AG09309 (cell line): ENCODE measurements around the gene PTPRE.

Experiments used
- DNase-seq: peaks from one replicate; pipeline ENCODE4 v3.0.0-alpha.2; 2010; ENCODE audit warnings: low read depth
- H3K4me3 ChIP-seq: 2 replicates; pipeline ENCODE4 v1.5.1; 2011; ENCODE audit warnings: mild to moderate bottlenecking, low read depth, low read length, moderate library complexity; ENCODE audit not compliant: control insufficient read depth
- CTCF ChIP-seq: IDR thresholded peaks from 2 replicates; pipeline ENCODE4 v1.5.1; 2011; ENCODE audit warnings: mild to moderate bottlenecking, low read depth, low read length, inconsistent platforms; ENCODE audit not compliant: insufficient read depth, control insufficient read depth; ENCODE audit errors: missing control alignments

The PTPRE gene

DNA sequence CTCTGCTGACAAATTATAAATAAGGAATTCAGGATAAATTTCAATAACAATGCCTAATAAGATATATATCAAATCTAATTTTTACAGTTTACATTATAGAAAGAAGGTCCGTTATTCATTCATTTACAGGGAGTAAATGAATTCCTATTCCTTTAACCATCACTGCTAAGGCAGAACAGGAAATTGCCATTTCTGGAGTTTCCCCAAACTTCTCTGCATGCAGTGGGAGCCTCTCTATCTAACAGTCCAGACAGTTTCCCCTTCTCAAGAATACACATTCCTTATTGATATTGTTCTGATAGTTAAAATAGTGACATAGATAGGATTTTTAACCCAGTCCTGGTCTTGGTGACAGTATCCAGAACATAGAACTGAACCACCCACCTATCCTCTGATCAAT, 195.0 kb downstream of the PTPRE start:
- TF ChIP-seq CTCF, result no peak
- DNase-seq, result no peak
- no peak overlapping the region for H3K4me3 ChIP-seq

DNA sequence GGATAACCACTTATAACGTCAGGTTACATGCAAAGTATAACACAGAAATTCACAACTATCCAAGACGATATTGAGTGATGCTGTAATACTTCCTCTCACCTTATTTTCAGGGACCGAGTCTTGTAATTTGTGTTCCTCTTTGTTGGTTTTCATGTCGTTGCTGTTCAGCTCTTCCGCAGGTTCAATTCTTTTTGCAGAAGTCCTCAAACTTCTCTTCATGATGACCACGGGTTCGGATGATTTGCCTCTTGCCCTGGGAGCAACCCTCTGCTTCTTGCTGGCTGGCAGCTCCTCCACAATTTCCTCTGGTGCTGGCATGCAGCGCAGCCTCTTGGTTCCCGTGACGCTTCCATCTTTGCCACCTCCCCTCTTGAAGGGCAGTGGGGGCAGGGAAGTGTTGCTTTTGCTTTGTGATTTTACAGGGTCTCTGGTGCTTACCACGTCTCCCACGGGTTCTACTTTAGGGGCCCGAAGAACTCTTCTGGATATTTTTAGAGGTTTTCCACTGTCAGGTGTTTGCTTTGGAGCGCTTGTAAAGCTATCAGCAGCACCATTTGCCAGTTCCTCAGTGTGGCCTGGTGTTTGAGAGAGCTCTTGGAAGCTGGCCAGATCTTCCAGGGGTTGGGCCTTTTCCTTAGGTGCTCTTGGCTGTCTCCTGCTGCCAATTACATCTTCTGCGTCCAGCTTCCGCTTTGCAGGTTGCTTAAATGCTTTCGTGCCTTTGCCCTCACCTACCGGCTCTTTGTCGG, 195.8 kb downstream of the PTPRE start:
- DNase-seq, result no peak
- no peak overlapping the region for H3K4me3 ChIP-seq
- no peak for TF ChIP-seq CTCF

GRCh38 chr10:128103229-128103714, 196.4 kb downstream of the PTPRE start:
- no peak for TF ChIP-seq CTCF

DNA sequence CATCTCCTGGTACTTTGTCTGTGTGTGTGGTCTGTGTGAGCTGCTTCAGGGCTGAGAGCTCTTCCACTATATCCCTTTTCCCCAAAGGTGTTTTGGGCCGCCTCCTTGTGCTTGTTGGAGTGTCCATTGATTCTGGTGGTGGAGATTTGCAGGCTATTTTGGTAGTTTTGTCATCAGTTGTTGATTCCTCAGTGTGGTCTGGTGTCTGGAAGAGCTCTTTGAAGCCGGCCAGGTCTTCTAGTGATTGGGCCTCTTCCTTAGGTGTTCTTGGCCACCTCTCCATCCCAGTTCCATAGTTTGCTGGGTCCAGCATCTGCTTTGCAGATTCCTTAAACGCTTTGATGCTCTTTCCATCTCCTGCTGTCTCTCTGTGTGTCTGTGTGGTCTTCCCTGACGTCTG, 198.5 kb downstream of the PTPRE start:
- no peak overlapping the region for H3K4me3 ChIP-seq
- no peak for DNase-seq

More at GRCh38 chr10:128103229-128103714, 196.4 kb downstream of the PTPRE start:
- H3K4me3 ChIP-seq, result no peak overlapping the region
- no peak for DNase-seq

DNA sequence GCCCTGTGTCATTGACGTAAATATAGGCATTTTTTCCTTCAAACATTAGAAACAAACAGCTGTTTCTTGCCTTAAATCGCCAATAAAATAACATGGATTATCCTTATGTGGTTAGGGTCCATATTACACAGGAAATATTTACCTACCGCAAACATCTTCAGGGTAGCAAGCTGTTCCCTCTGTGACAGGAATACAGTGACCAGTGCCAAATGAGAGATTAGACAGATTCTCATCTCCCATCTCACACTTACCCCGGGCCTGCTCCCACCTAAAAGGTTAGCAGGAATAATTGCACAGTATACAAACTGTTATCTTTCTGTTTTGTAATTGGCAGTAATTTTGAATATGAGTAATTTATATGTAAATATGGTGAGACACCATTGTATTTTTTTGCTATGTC, 202.8 kb downstream of the PTPRE start:
- DNase-seq, result no peak
- no peak overlapping the region for H3K4me3 ChIP-seq
- no peak for TF ChIP-seq CTCF

More for the DNA sequence above, 198.5 kb downstream of the PTPRE start:
- no peak for TF ChIP-seq CTCF

GRCh38 chr10:128110339-128110738, 203.4 kb downstream of the PTPRE start:
- no peak overlapping the region for H3K4me3 ChIP-seq
- no peak for TF ChIP-seq CTCF
- DNase-seq, result no peak

DNA sequence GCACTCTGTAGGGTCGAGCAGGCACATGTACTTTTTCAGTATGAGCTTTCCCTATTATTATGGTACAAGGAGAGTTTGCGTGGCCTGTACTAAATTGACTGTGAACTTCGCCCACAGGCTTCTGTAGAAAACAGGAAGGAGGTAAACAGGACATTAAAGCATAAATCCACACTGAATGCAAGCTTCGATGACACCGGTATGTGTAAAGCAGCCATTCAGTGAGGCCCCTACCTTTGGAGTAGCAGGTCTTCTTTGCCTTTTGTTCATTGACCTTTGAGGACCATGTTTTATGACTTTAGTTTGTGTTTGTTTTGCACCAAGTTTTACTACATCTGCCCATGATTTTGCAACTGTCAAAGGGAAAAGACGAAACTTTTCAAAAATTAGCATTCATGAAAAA, 204.8 kb downstream of the PTPRE start:
- no peak for TF ChIP-seq CTCF
- no peak for DNase-seq
- H3K4me3 ChIP-seq, result no peak overlapping the region
